ENCODE measurements around the gene PRUNE2.

- TF ChIP-seq, protein P1, sequence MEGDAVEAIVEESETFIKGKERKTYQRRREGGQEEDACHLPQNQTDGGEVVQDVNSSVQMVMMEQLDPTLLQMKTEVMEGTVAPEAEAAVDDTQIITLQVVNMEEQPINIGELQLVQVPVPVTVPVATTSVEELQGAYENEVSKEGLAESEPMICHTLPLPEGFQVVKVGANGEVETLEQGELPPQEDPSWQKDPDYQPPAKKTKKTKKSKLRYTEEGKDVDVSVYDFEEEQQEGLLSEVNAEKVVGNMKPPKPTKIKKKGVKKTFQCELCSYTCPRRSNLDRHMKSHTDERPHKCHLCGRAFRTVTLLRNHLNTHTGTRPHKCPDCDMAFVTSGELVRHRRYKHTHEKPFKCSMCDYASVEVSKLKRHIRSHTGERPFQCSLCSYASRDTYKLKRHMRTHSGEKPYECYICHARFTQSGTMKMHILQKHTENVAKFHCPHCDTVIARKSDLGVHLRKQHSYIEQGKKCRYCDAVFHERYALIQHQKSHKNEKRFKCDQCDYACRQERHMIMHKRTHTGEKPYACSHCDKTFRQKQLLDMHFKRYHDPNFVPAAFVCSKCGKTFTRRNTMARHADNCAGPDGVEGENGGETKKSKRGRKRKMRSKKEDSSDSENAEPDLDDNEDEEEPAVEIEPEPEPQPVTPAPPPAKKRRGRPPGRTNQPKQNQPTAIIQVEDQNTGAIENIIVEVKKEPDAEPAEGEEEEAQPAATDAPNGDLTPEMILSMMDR (IDR thresholded peaks at IDR 0.05) = no peak
- TF ChIP-seq POLR2A (IDR thresholded peaks at IDR 0.05) = no peak
Measured at GRCh38 chr9:76692458-76693129, 213.3 kb downstream of the PRUNE2 start.
